GM21381 (cell line): ENCODE results near the gene LRRC8E.
A peak's percentile ranks its signal among the peaks of the same experiment; 100 is the strongest.

Source experiments
- ATAC-seq: cut with Tn5 transposase; IDR thresholded peaks from one replicate; pipeline ENCODE4 v1.9.1; 2021; ENCODE audit warnings: mild to moderate bottlenecking, moderate library complexity; ENCODE audit not compliant: unreplicated experiment

Gene LRRC8E

DNA sequence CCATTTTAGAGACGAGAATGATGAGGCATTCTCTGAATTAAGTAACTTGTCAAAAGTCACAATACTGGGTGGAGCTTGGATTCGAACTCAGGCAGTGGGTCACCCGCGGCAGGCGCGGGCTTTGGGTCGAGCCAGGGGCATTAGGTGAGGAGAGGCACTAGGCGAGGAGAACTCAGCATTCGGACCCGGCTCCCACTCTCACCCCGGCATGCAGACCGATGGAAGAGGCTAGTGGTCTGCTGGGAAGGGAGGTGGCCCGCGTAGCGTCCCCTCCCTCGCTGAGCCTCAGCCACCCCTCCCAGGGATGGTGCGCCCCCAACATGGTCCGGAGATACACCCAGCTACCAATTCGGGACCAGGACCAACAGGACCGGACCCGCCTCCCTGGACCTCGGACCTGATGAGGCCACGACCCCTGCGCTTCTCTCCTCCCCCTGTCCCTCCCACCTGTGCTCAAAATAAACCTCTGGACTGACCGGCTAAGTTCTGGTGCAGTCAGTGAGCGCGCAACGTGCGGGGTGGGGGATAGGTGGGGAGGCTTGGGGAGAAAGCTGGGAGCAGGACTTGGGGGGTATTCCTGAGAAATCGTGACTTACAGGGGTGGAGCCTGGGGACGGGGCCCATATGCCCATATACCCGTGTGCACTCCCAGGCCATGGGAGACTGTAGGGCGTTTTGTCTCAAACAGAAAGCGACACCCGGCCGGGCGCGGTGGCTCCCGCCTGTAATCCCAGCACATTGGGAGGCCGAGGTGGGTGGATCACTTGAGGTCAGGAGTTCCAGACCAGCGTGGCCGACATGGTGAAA is 30.5 kb downstream of the LRRC8E start:
- no peak for ATAC-seq

- peak; percentile 58 for ATAC-seq
These were observed 31.6 kb downstream of the LRRC8E start, which contains the start of gene SNAPC2 for GRCh38 chr19:7919610-7920518. SNAPC2 (plus strand) TSS chr19:7920338; CDS start chr19:7920367, 29 bp downstream.

DNA sequence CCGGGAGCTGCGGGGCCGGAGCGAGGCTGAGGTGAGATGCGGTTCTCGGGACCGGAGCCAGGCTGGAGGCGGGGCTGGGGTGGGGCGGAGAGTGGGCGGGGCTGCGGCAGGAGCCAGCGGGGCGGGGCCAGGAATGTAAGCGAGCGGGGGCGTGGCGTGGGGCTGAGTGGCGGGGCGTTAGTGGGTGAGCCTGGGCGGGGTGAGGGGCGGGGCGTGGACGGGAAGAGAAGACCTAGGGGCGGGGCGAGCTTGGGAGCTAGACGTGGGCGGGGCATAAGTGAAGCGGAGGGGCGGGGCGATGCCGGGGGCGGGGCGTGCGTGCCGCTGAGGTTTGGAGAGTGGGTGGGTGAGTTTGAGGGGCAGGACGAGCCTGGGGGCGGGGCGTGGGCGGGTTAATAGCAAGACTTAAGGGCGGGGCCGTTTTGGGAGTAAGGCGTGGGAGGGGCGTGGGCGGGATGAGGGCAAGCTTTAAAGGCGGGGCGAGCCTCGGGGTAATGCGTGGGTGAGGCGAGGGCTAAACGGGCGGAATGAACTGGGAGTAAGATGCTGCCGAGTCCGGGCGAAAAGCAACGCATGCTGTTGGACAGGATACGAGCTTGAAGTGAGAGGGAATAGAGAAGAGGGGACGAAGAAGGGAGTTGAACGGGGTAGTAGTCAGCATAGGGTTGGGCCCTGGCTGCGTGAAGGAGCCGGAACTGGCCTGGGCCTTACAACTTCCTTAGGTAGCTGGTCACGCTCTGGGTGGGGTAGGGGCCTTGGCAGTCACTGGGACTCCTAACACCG is 32.4 kb downstream of the LRRC8E start:
- ATAC-seq: peak; percentile 41

DNA sequence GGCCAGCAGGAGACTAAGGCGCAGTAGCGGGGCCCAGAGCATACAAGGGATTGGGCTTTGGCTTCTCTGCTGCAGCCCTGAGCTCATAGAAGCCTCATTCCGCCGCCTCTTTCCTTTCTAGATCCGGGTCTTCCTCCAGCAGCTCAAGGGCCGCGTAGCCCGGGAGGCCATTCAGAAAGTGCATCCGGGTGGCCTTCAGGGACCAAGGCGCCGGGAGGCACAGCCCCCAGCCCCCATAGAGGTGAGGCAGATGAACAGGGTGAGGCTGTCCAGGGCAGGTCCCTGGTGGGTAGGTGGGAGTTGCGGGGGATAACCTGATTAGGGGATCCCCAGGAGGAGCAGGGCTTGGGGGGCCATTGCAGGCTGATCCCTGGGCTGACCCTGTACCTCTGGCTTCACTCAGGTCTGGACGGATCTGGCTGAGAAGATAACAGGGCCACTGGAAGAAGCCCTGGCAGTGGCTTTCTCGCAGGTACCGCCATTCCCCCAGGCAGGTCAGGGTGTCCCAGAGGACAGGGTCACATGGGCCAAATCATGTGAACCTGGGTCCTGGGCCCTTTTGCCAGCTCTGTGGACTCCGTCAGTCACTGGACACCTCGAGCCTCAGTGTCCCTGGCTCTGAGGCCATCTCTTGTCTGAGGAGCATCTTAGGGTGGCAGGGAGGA is 33.1 kb downstream of the LRRC8E start:
- ATAC-seq: no peak

DNA sequence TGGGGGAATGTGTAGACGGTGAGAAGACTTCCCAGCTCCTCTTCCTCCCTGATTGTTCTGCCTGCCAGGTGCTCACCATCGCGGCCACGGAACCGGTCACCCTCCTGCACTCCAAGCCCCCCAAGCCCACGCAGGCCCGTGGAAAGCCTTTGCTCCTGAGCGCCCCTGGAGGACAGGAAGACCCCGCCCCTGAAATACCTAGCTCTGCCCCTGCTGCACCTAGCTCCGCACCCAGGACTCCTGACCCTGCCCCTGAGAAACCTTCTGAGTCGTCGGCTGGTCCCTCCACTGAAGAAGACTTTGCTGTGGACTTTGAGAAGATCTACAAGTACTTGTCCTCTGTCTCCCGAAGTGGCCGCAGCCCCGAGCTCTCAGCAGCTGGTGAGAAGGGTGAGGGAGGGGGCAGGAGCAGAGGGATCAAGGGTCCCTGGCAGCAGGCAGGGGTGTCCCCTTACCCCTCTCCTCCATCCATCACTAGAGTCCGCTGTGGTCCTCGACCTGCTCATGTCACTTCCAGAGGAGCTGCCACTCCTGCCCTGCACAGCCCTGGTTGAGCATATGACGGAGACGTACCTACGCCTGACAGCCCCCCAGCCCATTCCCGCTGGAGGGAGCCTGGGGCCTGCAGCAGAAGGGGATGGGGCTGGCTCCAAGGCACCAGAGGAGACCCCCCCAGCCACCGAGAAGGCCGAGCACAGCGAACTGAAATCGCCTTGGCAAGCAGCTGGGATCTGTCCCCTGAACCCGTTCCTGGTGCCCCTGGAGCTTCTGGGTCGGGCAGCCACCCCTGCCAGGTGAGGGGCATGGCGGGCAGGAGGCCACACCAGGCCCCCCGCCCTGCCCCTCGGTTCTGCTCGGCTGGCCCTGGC is 33.9 kb downstream of the LRRC8E start:
- ATAC-seq: no peak

DNA sequence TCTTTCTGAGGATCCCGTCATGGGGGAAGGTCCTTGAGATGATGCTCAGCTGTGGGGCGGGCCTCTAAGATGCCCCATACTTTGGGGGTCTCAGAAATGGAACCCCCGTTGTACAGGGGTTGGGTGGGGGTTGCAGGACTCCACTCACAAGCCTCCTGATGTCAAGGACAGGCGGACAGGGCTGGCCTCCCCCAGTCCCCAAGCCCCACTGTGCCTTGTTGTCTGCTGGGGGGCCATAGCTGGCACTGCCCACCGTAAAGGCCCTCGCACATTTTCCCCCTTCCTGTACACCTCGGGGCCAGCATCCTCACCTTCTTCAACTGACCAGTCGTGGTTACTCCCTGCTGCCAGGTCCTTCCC is 34.5 kb downstream of the LRRC8E start:
- no peak for ATAC-seq

- no peak for ATAC-seq
These were observed 35.2 kb downstream of the LRRC8E start for GRCh38 chr19:7923295-7924191.

DNA sequence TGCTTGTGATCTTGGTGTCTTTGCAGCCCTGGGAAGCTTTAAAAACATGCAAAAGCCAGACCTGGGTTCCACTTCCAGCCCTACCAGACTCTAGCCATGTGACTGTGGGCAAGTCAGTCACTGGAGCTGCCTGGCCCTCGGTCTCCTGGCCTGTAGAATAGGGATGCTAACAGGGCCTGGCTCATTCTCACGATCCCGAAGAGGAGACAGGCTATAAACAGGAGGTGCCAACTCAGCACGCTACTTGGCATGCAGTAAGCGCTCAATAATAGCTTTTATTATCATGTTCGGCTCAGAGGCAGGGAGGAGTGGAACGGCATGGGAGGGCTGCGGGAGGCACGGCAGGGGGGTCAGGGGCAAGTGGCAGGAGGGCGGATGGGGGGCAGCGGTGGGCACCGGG is 35.9 kb downstream of the LRRC8E start:
- ATAC-seq: no peak

DNA sequence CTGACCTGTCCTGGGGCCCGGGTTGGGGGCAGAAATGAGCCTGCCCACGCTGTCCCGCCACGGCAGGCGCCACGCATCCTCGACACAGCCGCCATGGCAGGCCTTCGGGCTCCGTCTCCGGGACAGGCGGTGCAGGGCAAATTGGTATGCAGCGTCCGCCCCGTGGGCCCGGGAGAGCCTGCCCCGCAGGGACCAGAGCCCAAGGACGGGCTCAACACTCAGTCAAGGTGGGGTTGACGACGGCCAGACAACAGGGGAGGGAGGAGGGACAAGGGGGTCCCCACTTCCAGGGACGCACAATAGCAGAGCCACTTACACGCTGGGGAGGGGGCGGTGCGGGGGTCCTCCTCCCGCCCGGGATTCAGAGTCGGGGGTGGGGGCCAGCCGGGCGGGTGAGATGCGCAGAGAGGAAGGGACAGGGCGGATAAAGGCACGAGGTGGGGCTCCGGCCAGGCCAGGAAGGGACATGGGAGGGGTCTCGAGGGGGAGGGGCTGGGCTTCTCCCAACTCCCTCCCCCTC is 36.4 kb downstream of the LRRC8E start:
- ATAC-seq: no peak

- ATAC-seq: no peak
These were observed 37.0 kb downstream of the LRRC8E start for GRCh38 chr19:7925171-7925851.

- ATAC-seq: no peak
These were observed 37.9 kb downstream of the LRRC8E start, which contains the start of gene CTXN1 for GRCh38 chr19:7926021-7926726. CTXN1 (minus strand) TSS chr19:7926135; CDS start chr19:7925538, 597 bp downstream.

DNA sequence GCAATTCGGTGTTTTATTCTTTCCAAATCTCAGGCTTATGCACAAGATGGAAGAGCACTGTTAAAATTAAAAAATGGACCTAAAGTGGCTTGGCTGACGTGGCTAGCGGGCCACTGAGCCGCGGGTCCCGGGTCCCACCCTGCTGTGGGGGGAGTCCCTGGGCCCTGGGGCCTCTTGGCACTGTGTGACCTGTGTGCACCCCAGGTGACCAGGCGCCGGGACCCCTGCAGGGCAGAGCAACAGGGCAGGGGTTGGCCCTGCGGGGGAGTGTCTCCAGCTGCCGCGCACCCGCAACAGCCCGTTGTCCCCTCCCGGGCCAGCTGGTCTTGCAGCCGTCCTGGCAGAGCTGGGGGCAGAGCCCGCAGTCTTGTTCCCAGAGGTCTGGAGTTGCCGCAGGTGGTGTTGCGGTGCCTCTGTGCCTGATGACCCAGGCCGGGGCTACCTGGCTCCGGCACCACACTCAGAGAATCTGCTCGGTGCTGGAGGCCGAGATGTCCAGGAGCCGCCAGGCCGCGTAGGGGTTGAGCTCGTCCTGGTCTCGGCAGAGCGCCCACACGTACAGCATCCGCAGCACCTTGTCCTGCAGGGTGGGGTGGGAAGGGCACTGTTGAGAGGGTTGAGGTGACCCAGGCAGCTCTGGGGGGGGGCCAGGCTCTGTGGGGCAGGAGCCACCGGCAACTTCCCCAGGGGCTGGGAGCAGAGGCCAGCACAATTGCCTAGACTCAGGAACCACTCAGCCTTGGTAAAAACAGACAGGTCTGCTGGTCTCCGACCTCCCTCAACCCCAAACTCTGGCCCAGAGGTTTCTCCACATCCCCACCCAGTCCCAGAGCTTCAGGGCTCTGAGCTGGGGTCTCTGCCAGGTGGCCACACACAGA is 38.7 kb downstream of the LRRC8E start:
- ATAC-seq: no peak

- ATAC-seq: no peak
These were observed 39.5 kb downstream of the LRRC8E start for GRCh38 chr19:7927605-7928333.

DNA sequence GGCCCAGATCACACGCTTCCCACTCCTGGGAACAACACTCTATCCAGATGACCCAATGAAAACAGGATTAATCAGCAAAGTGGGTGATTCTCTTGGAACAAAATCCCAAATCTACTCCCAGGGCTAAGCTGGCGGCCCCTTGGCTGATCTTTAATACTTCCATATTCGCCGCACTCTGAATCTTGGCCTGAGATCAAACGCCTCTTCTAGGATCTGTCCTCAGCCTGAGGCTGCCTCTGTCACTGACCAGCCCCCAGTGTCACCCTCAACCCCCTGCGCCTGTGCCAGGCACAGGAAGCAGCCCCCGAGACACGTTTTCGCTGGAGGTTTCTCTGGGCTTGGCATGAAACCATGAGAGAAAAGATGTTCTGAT is 40.0 kb downstream of the LRRC8E start:
- ATAC-seq: no peak
